Neuronal stem cell (in vitro differentiated cells): Measurements from ENCODE around the gene PARD3B.

Experiments
- DNase-seq: peaks from one replicate; pipeline ENCODE4 v3.0.0-alpha.2; 2013; ENCODE audit warnings: low spot score
- H2AFZ ChIP-seq: one replicate; pipeline ENCODE4 v1.6.1; 2013; ENCODE audit warnings: mild to moderate bottlenecking, low read length, inconsistent platforms
- H2AK5ac ChIP-seq: 2 replicates; pipeline ENCODE4 v1.6.1; 2013; ENCODE audit warnings: low read depth, mild to moderate bottlenecking, inconsistent platforms, low read length, moderate library complexity, mixed read lengths
- H2BK120ac ChIP-seq: 2 replicates; pipeline ENCODE4 v1.6.1; 2013; ENCODE audit warnings: low read depth, mild to moderate bottlenecking, inconsistent platforms, low read length, moderate library complexity, mixed read lengths
- H2BK12ac ChIP-seq: one replicate; pipeline ENCODE4 v1.6.1; 2013; ENCODE audit warnings: low read length, inconsistent platforms
- H2BK15ac ChIP-seq: 2 replicates; pipeline ENCODE4 v1.6.1; 2013; ENCODE audit warnings: mild to moderate bottlenecking, low read length, inconsistent platforms, mixed read lengths
- H2BK5ac ChIP-seq: one replicate; pipeline ENCODE4 v1.6.1; 2013; ENCODE audit warnings: inconsistent platforms, mild to moderate bottlenecking, low read length, moderate library complexity
- H3K14ac ChIP-seq: one replicate; pipeline ENCODE4 v1.6.1; 2013; ENCODE audit warnings: low read length, inconsistent platforms
- H3K18ac ChIP-seq: 2 replicates; pipeline ENCODE4 v1.6.1; 2013; ENCODE audit warnings: low read length, inconsistent platforms
- H3K23ac ChIP-seq: 2 replicates; pipeline ENCODE4 v1.6.1; 2013; ENCODE audit warnings: low read depth, mild to moderate bottlenecking, mixed read lengths, low read length, inconsistent platforms; ENCODE audit not compliant: poor library complexity
- H3K27ac ChIP-seq: replicated peaks from 3 replicates; pipeline ENCODE4 v1.5.1; 2013; ENCODE audit warnings: low read length, inconsistent platforms
- H3K27me3 ChIP-seq, 3 experiments: 2 replicates each; pipeline ENCODE4 v1.6.1; 2013; ENCODE audit warnings: low read length in 3 of 3, mild to moderate bottlenecking in 2 of 3, inconsistent platforms in 1 of 3, low read depth in 1 of 3, mixed read lengths in 1 of 3, moderate library complexity in 1 of 3; ENCODE audit not compliant: control insufficient read depth in 3 of 3, insufficient read depth in 3 of 3
- H3K36me3 ChIP-seq, 2 donors: replicated peaks in 1 of 2; 2 replicates each; pipeline ENCODE4 v1.6.1; 2013; ENCODE audit warnings: low read length in 2 of 2; ENCODE audit not compliant: control insufficient read depth in 2 of 2, insufficient read depth in 2 of 2
- H3K4ac ChIP-seq: 2 replicates; pipeline ENCODE4 v1.6.1; 2013; ENCODE audit warnings: inconsistent platforms, mild to moderate bottlenecking, low read length, moderate library complexity
- H3K4me1 ChIP-seq, 2 donors: 1 replicate in 1 of 2; 2 replicates in 1 of 2; pipeline ENCODE4 v1.6.1; 2013; ENCODE audit warnings: low read length in 2 of 2, low read depth in 1 of 2; ENCODE audit not compliant: control insufficient read depth in 2 of 2, insufficient read depth in 1 of 2
- H3K4me2 ChIP-seq: one replicate; pipeline ENCODE4 v1.6.1; 2013; ENCODE audit warnings: mild to moderate bottlenecking, low read length, inconsistent platforms; ENCODE audit not compliant: insufficient read depth, poor library complexity, severe bottlenecking
- H3K4me3 ChIP-seq, 2 donors: 2 replicates each; pipeline ENCODE4 v1.5.1; 2013; ENCODE audit warnings: low read length in 2 of 2, mild to moderate bottlenecking in 2 of 2, inconsistent platforms in 1 of 2, moderate library complexity in 1 of 2
- H3K79me1 ChIP-seq: one replicate; pipeline ENCODE4 v1.6.1; 2013; ENCODE audit warnings: low read depth, mild to moderate bottlenecking, inconsistent platforms, low read length, moderate library complexity
- H3K9ac ChIP-seq: one replicate; pipeline ENCODE4 v1.6.1; 2013; ENCODE audit warnings: mild to moderate bottlenecking, low read depth, low read length, inconsistent platforms; ENCODE audit not compliant: poor library complexity
- H3K9me3 ChIP-seq, 2 donors: replicated peaks in 1 of 2; 2 replicates each; pipeline versions ENCODE3 to v1.6.1; 2013; ENCODE audit warnings: low read length in 2 of 2, mild to moderate bottlenecking in 2 of 2, inconsistent platforms in 1 of 2, low read depth in 1 of 2, mixed read lengths in 1 of 2, moderate library complexity in 1 of 2; ENCODE audit not compliant: control insufficient read depth in 2 of 2, insufficient read depth in 1 of 2
- H4K8ac ChIP-seq: one replicate; pipeline ENCODE4 v1.6.1; 2013; ENCODE audit warnings: low read depth, mild to moderate bottlenecking, inconsistent platforms, low read length, moderate library complexity
- H4K91ac ChIP-seq: one replicate; pipeline ENCODE4 v1.6.1; 2013; ENCODE audit warnings: low read length, low read depth, mild to moderate bottlenecking, inconsistent platforms; ENCODE audit not compliant: poor library complexity
- WGBS, 2 donors: extraction: QIAGEN DNeasy Blood & Tissue Kit; methylation state at CpG; one replicate each; pipeline ENCODE4 v1.1.7; 2013; ENCODE audit warnings: missing lambda C conversion rate in 2 of 2, mixed read lengths in 1 of 2; ENCODE audit not compliant: insufficient read length in 2 of 2, insufficient replicate concordance in 1 of 2; ENCODE audit errors: extremely low coverage in 2 of 2; 5-methylcytosine and 5-hydroxymethylcytosine counted together

PARD3B gene

GRCh38 chr2:205158404-205158803 is 613.1 kb downstream of the PARD3B start:
- Histone ChIP-seq H2AFZ (no peak overlapping the region), H4K91ac (no peak overlapping the region), H3K36me3 (no peaks in the 10 kb centered on the region), H2BK5ac (no peak overlapping the region), H3K18ac (no peak overlapping the region), H3K9me3 (peaks cover 0 to 1% of the 10 kb centered on the region in 2 donors), H3K4me1 (peaks cover 0 to 3% of the 10 kb centered on the region in 2 donors), H3K23ac (no peak overlapping the region), H2BK15ac (no peak overlapping the region), H3K79me1 (no peaks in the 10 kb centered on the region), H3K9ac (no peak overlapping the region), H2BK12ac (no peak overlapping the region), H3K27ac (no peak overlapping the region), H3K4me2 (no peak overlapping the region), H3K14ac (no peak overlapping the region), H3K27me3 (no peaks in the 10 kb centered on the region), H2BK120ac (no peak overlapping the region), H3K4me3 (no peak overlapping the region), H3K4ac (no peak overlapping the region), H2AK5ac (no peak overlapping the region), H4K8ac (no peak overlapping the region)
- WGBS, 2 donors, result no CpG with 5 or more reads among the region's 6 CpGs
- DNase-seq, result no peak

DNA sequence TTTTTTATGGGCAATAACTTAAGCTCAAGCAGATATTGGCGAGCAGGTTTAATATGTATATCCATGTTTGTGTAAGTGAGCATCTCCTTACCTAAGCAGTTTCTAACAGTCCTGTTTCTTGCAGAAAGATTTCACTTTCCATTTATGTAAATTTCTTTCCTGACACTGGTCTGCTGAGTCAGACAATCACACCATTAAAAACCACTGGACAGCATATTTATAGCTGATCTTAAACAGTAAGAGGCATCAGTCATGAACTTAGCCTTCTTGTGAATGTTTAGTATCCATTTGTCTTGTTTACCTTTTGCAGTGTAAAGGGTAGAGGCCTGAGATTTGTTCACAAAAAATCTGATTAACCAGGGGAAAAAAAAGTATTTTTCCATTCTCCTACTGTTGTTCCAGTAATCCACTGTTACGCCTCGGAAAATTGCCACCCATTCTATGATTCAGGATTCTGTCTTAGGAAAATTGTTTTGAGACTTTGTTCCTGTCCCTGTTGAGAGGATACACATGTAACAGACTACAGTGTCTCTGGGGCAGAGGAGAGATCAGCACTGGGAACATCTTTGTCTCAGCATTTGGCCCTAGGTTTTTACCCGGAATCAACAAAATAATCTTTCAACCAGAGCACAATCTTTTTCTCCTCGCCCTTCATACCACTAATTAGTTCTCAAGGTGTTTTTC is 616.0 kb downstream of the PARD3B start:
- H3K4ac ChIP-seq, result no peak overlapping the region
- H3K9me3 ChIP-seq, result no peaks in the 10 kb centered on the region
- H2AK5ac ChIP-seq, result no peak overlapping the region
- H2BK15ac ChIP-seq, result no peak overlapping the region
- no peaks in the 10 kb centered on the region for H3K79me1 ChIP-seq
- H2BK12ac ChIP-seq, result no peak overlapping the region
- H3K9ac ChIP-seq, result no peak overlapping the region
- no peak overlapping the region for H3K23ac ChIP-seq
- no peak overlapping the region for H2AFZ ChIP-seq
- no peak overlapping the region for H2BK120ac ChIP-seq
- H4K91ac ChIP-seq, result no peak overlapping the region
- no peak overlapping the region for H3K27ac ChIP-seq
- H3K27me3 ChIP-seq, result no peaks in the 10 kb centered on the region
- no peak for DNase-seq
- WGBS, 2 donors, result no CpG with 5 or more reads among the region's 5 CpGs
- no peak overlapping the region for H2BK5ac ChIP-seq
- no peaks in the 10 kb centered on the region for H3K36me3 ChIP-seq
- H3K4me3 ChIP-seq, result no peak overlapping the region
- no peak overlapping the region for H3K18ac ChIP-seq
- H3K4me1 ChIP-seq, result peaks cover 0 to 3% of the 10 kb centered on the region in 2 donors
- no peak overlapping the region for H4K8ac ChIP-seq
- no peak overlapping the region for H3K4me2 ChIP-seq
- H3K14ac ChIP-seq, result no peak overlapping the region

GRCh38 chr2:205166745-205167144 is 621.5 kb downstream of the PARD3B start:
- H3K27ac ChIP-seq, result no peak overlapping the region
- no CpG with 5 or more reads among the region's 2 CpGs for WGBS, 2 donors
- H3K4me1 ChIP-seq, result peaks cover 0 to 2% of the 10 kb centered on the region in 2 donors
- no peaks in the 10 kb centered on the region for H3K27me3 ChIP-seq
- H2BK120ac ChIP-seq, result no peak overlapping the region
- no peaks in the 10 kb centered on the region for H3K79me1 ChIP-seq
- no peak overlapping the region for H3K4me3 ChIP-seq
- no peak overlapping the region for H3K9ac ChIP-seq
- H2BK15ac ChIP-seq, result no peak overlapping the region
- H2BK12ac ChIP-seq, result no peak overlapping the region
- no peak overlapping the region for H4K8ac ChIP-seq
- H2AFZ ChIP-seq, result no peak overlapping the region
- no peak for DNase-seq
- H3K4me2 ChIP-seq, result no peak overlapping the region
- no peak overlapping the region for H3K18ac ChIP-seq
- no peak overlapping the region for H3K4ac ChIP-seq
- H3K14ac ChIP-seq, result no peak overlapping the region
- no peak overlapping the region for H4K91ac ChIP-seq
- H3K9me3 ChIP-seq, result no peaks in the 10 kb centered on the region
- H3K23ac ChIP-seq, result no peak overlapping the region
- H2BK5ac ChIP-seq, result no peak overlapping the region
- H2AK5ac ChIP-seq, result no peak overlapping the region
- H3K36me3 ChIP-seq, result no peaks in the 10 kb centered on the region

DNA sequence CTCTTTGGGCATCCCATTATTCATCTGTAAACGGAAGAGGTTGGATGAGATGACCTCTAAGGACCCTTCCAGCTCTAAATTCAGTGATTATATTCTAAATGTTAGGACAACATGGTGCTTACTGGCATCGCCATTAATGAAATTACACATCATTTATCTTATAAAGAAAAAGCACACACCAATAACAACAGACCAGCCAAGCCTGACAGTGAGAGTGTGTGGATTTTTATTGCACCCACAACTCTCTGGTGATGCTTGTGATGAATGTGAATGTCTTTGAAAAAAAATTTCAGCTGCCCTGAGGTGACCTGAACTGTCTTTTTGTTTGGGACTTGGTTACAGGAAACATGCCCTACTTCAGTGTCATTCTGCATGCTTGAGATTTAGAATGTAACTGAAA is 623.7 kb downstream of the PARD3B start:
- Histone ChIP-seq H3K4me2 (no peak overlapping the region), H3K23ac (no peak overlapping the region), H3K4me3 (no peak overlapping the region), H4K8ac (no peak overlapping the region), H3K27ac (no peak overlapping the region), H3K79me1 (no peaks in the 10 kb centered on the region), H2BK15ac (no peak overlapping the region), H2BK12ac (no peak overlapping the region), H4K91ac (no peak overlapping the region), H2BK5ac (no peak overlapping the region), H3K9me3 (no peaks in the 10 kb centered on the region), H3K4ac (no peak overlapping the region), H3K14ac (no peak overlapping the region), H3K36me3 (no peaks in the 10 kb centered on the region), H3K18ac (no peak overlapping the region), H2AK5ac (no peak overlapping the region), H3K9ac (no peak overlapping the region), H3K4me1 (peaks cover 0 to 2% of the 10 kb centered on the region in 2 donors), H2BK120ac (no peak overlapping the region), H2AFZ (no peak overlapping the region), H3K27me3 (no peaks in the 10 kb centered on the region)
- WGBS, 2 donors, result no CpG with 5 or more reads among the region's 2 CpGs
- no peak for DNase-seq
